CD4-positive, alpha-beta T cell treated with Interleukin-2 at 100 ng/mL for 4 hours (primary cell): ENCODE measurements around the gene CYP46A1.

ENCODE experiments used
- DNase-seq: peaks from one replicate; pipeline ENCODE4 v3.0.0-alpha.2; 2020; ENCODE audit warnings: low spot score

Gene CYP46A1

GRCh38 chr14:99715266-99716000 lies 31.3 kb downstream of the CYP46A1 start:
- no peak for DNase-seq

DNA sequence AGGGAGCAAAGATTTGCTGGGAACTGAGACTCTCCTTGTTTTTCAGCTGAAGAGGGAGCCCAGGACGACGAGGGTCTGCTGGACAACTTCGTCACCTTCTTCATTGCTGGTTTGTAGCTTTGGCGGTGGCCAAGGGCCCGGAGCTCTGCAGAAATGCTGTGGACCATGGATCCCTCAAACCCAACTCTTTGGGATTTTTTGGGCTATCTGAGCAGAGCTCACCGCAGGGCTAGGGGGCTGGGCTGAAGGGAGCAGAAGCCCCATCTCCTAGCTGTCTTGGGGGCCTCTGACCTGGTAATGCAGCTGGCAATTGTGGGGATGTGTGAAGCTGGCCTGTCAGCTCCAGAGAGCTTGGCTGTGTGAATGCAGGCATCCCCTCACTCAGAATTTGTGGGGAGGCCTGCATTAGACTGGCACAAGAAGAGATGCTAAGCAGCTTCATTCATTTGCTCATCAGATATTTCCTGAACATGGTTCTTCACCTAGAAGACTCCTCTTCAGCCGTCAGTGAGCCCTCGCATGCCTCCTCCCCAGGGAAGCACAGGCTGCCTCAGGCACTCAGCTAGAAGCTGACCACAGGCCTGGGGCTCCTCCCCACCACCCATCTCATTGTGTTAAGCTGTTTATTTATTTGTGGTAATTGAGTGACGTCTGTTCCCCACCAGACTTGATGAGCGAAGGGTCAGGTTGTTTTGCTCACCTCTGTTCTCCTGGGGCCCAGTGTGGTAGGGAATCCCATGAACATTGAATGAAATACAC lies 32.2 kb downstream of the CYP46A1 start:
- DNase-seq: no peak

- DNase-seq: no peak
Measured at GRCh38 chr14:99716850-99717681, 33.0 kb downstream of the CYP46A1 start.

DNA sequence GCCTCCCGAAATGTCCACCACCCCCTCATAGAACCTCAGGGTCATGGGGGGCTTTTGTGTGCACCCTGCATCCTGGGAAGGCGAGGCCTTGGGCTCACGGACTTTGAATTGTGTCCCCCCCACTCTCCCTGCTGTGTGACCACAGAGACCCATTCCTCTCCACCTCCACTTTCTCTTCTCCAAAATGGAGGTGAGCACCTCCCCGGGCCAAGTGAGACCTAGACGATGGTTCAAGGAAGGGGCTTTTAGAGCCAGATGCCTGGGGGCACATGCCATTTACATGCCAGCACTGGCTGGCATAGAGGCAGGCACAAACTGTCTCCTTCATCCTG lies 33.5 kb downstream of the CYP46A1 start:
- no peak for DNase-seq

GRCh38 chr14:99718031-99718810 lies 34.1 kb downstream of the CYP46A1 start:
- DNase-seq: no peak

DNA sequence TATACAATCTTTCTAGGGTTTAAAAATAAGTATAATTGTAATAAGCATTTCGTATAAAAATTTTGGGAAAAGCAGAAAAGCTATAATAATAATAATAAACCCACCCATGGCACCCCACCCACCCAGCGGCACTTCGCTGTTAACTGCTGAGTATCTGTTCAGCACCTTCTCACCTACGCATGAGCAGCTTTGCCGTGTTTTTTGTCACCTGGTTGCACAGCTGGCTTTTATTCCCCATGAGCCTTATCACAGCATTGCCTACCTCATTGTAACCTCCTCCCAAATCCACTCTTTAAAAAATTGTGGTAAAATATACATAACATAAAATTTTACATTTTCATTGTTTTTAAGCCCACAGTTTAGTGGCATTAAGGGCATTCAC lies 34.7 kb downstream of the CYP46A1 start:
- DNase-seq: no peak

- DNase-seq: no peak
Measured at GRCh38 chr14:99720941-99721791, 37.1 kb downstream of the CYP46A1 start.

GRCh38 chr14:99721792-99722516 lies 37.9 kb downstream of the CYP46A1 start:
- no peak for DNase-seq

- no peak for DNase-seq
Measured at GRCh38 chr14:99722741-99723140, 38.6 kb downstream of the CYP46A1 start.

- no peak for DNase-seq
Measured at GRCh38 chr14:99724196-99724891, 40.2 kb downstream of the CYP46A1 start.

DNA sequence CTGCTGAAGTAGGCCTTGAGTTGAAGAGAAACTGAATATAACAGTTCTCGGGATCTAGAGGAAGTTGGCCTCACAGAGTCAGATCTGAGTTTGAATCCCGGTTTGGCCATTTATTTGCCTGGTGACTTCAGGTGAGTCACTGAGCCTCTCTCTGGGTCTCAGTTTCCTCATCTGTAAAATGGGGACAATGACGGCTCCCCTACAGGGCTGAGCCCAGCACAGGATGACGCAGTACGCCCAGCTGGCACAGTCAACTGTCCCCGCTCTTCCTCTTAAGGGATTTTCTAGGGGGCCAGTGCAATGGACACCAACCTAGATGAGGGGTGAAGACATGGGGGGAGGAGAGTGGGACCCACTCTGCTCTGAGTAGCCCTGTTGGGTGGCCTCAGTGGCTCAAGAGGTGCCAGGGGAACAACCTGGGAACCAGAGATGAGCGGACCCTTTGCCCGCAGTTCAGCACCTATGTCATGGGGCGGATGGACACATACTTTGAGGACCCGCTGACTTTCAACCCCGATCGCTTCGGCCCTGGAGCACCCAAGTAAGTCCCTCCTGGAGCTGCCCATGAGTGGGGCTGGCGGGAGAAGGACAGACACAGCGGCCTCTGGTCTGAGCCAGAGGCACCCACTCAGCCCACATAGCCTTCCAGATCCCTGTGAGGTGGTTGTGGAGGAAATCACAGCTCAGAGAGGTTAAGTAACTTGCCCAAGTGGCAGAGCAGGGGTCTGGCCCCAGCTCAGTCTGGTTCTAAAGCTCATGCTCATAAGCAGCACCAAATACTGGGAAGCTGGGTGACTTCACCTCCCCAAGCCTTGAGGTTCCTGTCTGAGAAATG lies 41.1 kb downstream of the CYP46A1 start:
- no peak for DNase-seq

- DNase-seq: no peak
Measured at GRCh38 chr14:99725774-99726537, 41.9 kb downstream of the CYP46A1 start.

GRCh38 chr14:99726538-99727095 lies 42.5 kb downstream of the CYP46A1 start:
- no peak for DNase-seq

DNA sequence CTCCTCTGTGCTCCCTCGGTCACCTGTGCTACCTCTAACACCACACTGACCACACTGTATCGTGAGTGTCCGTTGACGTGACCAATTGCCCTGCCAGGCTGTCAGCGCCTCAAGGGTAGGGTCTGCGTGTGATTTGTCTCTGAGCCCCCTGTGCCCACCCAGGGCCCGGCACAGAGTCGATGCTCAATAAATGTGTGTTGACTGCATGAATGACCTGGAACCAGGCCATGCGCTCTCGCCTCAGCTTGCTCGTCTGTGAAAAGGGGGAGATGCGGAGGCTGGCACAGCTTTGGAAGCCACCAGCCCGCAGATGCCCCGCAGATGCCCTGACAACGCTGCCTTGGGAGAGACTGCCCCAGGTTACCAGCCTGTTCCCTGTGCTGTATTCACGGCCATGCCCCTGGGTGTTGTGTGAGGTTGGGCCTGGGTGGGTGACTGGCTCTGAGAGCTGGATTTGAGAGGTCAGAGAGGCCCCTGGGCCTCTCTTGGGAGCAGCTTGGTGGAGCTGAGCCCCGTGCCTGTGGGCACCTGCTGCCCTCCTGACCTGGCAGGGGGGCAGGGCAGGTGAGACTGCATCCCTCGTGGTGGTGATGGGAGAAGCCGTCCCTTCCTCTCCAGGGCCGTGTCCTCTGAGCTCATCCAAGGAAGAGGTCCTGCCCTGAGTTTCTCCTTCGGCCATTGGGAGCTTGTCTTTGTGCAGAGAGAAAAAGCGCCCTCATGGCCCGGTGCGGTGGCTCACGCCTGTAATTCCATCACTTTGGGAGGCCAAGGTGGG lies 43.2 kb downstream of the CYP46A1 start:
- DNase-seq: no peak

- DNase-seq: no peak
Measured at GRCh38 chr14:99728231-99728920, 44.3 kb downstream of the CYP46A1 start.

- no peak for DNase-seq
Measured at GRCh38 chr14:99728981-99729451, 44.9 kb downstream of the CYP46A1 start.
